Activated naive CD4-positive, alpha-beta T cell treated with anti-CD3 and anti-CD28 coated beads, Interleukin-2, amount 50 U/mL, for 72 hours (primary cell): ENCODE data around the gene UCP2. TPM values are rescaled to one million over a fixed set of nuclear protein-coding genes. Genes with fewer than 3 reads are reported as not detected.
A peak's percentile ranks its signal among the peaks of the same experiment; 100 is the strongest.

Experiments
- ATAC-seq, 2 donors: fragments of 150-1000 bp; cut with Tn5 transposase; 2 replicates each; pipeline ENCODE4 v1.10.0; 2021; ENCODE audit warnings: mild to moderate bottlenecking in 2 of 2, moderate library complexity in 2 of 2
- DNase-seq, 2 donors: peaks; one replicate each; pipeline ENCODE4 v3.0.0; 2021 to 2022; ENCODE audit warnings: low spot score in 2 of 2
- H3K27ac Mint-ChIP-seq, 2 donors: one replicate each; pipeline ENCODE4 v1.8.0; 2022; ENCODE audit warnings: mild to moderate bottlenecking in 2 of 2, mixed read lengths in 2 of 2
- H3K36me3 Mint-ChIP-seq, 2 donors: one replicate each; pipeline ENCODE4 v1.8.0; 2022; ENCODE audit warnings: mixed read lengths in 2 of 2
- H3K9me3 Mint-ChIP-seq, 2 donors: one replicate each; pipeline ENCODE4 v1.8.0; 2022; ENCODE audit warnings: mixed read lengths in 2 of 2
- total RNA-seq, 2 donors: library from RNA; stranded (reverse); gene quantifications; one replicate each; pipeline ENCODE4 v1.2.3, GENCODE V29; 2022

Gene UCP2, protein sequence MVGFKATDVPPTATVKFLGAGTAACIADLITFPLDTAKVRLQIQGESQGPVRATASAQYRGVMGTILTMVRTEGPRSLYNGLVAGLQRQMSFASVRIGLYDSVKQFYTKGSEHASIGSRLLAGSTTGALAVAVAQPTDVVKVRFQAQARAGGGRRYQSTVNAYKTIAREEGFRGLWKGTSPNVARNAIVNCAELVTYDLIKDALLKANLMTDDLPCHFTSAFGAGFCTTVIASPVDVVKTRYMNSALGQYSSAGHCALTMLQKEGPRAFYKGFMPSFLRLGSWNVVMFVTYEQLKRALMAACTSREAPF
- 100 to 1,000 TPM; 271 to 326 TPM for total RNA-seq

DNA sequence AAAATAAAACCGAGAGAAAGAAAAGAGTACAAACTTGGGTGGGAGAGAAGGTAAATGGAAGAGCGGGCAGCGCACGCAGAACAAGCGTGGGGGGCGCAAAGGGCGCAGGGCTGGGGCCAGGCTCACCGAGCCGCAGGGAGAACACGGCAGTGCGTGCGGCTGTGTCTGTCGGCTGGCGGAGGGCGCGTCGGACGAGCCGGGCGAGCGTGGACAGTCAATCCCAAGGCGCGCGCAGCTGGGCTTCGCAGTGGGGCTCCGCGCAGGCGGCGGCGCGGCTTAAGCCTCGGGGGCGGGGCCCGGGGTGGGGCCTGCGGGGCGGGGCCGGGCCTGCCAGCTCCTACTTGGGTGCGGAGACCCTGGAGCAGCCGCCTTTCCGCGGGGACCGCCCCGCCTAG is at the start of gene UCP2:
Gene UCP2, minus strand, starts transcription at position 249 of the 395 bp plus-strand sequence. CDS start 4,465 bp downstream, outside the sequence.
- peak within 1 kb of the TSS; percentile 100 for H3K27ac Mint-ChIP-seq
- ATAC-seq (peak; percentile 69 to 74), DNase-seq (peak; percentile 89 to 90)
- peaks cover 56 to 61% of the 10 kb centered on the region in 2 donors for H3K36me3 Mint-ChIP-seq
- no peaks in the 10 kb centered on the region for H3K9me3 Mint-ChIP-seq

DNA sequence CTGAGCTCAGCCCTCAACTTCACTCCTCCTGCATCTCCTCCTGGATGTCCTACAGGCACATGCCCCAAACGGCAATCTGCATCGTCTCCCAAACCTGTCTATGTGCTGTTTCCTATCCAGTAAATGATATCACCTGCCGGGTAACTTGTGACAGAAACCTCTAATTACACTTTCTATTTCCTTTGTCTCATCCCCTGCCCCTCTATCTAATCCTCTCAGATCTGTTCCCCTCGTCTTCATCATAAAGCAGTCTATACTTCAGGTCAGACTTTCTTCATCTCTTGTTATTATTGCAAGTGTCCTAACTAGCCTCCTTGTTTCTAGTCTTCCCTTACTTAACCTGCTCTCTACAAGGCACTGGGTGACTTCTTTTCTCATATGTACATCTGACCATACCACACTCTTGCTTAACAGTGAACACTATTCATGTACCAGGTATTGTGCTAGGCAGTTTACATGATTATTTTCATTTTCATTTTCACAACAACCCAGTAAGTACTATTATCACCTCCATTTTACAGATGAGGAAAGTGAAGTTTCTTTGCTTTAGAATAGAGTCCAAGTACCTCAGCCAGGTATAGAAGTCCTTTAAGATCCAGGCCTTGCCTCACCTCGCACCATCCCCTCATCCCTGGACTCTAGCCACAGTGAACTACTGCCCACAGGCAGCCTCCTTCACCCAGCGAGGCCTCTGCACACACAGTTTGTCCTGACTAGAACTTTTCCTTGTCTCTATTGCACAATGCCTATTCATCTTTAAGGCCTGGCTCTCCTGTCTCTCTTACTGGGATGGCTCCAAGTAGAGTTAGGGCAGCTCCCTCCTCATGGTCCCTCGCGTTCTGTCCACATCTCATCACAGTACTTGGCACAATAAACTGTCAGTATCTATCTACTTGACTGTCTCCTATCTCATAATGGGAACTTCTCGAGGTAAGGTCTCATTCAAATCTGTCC is 48.4 kb upstream of the UCP2 start:
- Mint-ChIP-seq H3K27ac (peak overlapping the region; percentile 35 to 51), H3K36me3 (peaks cover 2 to 9% of the 10 kb centered on the region in 2 donors), H3K9me3 (no peaks in the 10 kb centered on the region)
- ATAC-seq (peak in 1 of 2 donors; percentile 60), DNase-seq (no peak)

DNA sequence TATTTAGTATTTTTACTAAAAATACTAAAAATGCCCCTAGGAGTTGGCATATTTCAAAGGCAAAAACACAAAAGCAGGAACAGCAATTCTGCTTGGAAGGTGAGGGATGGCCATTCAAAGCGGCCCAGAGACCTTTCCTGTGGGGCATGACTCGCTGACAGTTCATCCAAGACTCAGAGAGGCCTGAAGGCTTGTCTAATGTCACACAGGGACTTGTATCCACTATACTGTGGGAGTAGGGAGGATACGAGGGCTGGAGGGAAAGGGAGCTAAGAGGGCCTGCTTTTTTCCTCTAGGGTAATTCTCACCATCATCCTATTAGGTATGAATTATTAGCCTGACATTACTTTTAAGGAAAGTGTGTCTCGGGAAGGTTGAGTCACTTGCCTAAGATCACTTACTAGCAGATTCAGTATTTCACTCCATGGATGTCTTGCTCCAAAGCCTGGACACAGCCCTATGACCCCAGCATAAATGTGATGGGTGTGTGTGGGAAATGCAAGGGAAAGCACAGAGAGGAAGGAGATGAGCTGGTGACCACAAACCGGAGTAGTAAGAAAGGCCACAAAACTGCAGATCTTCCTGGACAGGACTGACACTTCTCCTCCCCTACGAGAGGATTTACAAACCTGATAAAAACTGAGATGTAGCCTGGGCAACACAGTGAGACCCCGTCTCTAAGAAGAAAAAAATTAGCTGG is 43.0 kb upstream of the UCP2 start:
- DNase-seq (no peak), ATAC-seq (peak; percentile 29 to 74)
- peaks cover 12 to 16% of the 10 kb centered on the region in 2 donors for H3K36me3 Mint-ChIP-seq
- peak overlapping the region; percentile 6 to 86 for H3K27ac Mint-ChIP-seq
- H3K9me3 Mint-ChIP-seq = no peaks in the 10 kb centered on the region

DNA sequence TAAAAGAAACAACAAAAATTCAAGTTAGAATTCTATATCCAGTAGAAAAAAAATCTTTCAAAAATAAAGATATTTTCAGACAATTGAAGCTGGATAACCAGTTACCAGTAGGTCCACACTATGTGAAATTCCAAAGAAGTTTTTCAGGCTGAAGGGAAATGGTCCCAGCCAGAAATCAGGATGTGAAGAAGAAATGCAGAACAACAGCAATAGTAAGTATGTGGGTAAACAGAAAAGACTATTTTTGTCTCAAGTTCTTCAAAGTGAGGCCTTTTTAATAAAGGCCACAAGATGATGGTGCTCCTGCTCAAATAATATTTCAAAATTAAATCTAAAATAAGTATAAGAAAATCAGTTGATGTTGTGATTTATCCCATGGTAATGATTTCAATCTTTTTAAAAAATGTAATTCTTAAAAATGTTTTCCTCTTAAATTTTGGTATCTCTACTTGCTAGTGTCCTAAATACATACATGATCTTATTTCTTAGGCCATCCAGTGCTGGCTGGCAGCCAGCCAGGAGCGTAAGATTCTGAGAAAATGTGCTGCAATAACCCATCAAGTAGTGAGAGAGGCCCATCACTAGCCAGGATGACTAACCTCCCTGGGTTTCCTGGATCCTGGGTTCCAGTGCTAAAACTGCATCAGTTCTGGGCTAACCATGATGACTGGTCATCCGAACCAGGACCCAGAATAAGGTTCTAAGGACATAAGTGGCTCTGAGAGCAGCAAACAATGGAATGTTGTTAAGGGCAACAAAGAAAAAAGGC is 41.8 kb upstream of the UCP2 start:
- Mint-ChIP-seq H3K36me3 (peaks cover 12 to 14% of the 10 kb centered on the region in 2 donors), H3K9me3 (no peaks in the 10 kb centered on the region), H3K27ac (peak overlapping the region; percentile 58 to 86)
- peak; percentile 7 to 12 for ATAC-seq
- no peak for DNase-seq

DNA sequence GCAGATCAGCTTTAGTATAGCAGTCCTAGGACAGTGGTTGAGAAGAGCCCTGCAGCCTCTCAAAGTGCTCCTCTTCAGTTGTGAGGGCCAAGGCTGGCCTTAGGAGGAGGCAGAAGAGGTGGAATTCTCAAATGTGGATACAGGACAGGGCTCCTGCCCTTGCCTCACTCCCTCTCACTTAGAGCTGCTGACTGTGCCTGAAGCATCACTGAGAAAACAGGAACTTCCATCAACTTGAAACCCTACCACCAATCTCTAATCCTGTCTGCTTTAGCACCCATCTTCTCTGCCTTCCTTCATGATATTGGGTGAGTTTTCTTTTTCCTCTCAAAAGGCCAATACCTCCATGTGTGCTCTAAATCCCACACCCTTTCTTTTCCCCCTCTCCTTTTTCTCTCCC is 40.6 kb upstream of the UCP2 start:
- ATAC-seq (no peak), DNase-seq (no peak)
- Mint-ChIP-seq H3K27ac (peak overlapping the region; percentile 4 to 81), H3K9me3 (no peaks in the 10 kb centered on the region), H3K36me3 (peaks cover 12 to 14% of the 10 kb centered on the region in 2 donors)

DNA sequence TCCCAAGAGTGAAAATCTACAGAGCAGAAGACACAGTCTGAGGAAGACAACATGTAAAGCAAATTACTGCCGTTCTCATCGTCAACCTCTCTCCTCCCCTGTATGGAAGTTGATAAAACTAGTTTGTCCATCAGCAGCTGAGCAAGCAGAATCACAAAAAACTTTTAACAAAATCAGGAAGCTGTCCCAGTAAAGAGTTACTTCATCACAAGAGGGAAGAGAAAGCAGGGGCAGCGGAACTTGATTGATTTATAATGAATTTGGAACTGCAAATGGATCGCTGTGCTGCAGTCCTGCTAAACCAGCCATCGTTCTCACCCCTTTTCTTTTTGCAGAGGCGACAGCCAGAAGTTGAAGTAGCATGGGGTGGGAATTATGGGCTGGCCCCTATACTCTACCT is 39.9 kb upstream of the UCP2 start:
- Mint-ChIP-seq H3K9me3 (no peaks in the 10 kb centered on the region), H3K27ac (no peak overlapping the region), H3K36me3 (peaks cover 14 to 16% of the 10 kb centered on the region in 2 donors)
- ATAC-seq = no peak
- DNase-seq = no peak

DNA sequence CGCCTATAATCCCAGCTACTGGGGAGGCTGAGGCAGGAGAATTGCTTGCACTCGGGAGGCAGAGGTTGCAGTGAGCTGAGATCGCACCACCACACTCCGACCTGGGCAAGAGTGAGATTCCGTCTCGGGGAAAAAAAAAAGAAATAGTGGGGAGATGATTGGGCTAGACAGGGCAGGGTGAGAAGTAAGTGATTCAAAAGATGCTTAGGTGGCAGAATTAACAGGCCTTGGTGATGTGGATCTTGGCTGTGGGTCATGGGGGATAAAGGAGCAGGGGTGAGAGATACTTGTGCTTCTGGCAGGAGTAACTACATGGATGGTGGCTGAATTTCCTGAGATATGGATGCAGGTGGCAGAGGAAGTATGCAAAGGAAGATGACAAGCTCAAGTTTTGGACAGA is 39.4 kb upstream of the UCP2 start:
- DNase-seq = no peak
- Mint-ChIP-seq H3K27ac (no peak overlapping the region), H3K9me3 (no peaks in the 10 kb centered on the region), H3K36me3 (peaks cover 17 to 22% of the 10 kb centered on the region in 2 donors)
- ATAC-seq = no peak

DNA sequence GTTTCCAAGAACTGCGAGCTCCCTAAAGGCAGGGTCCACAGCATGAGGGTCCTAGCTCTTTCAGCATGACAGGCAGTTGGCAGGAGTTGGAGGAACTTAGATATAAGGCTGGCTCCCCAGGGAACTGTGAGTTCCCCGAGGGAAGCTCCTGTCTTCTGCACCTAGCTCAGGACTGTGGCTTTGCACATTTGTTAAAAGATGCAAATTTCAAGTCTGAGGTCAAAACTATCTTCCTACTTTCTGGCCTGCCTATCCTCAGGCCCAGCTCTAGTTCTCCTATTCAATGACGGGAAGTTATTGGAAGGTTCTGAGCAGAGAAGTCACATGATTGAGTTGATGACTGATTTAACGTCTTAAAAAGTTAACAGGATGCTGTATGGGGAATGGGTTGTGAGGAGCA is 37.9 kb upstream of the UCP2 start:
- peaks cover 24 to 30% of the 10 kb centered on the region in 2 donors for H3K36me3 Mint-ChIP-seq
- peak in 1 of 2 donors; percentile 1 for ATAC-seq
- H3K9me3 Mint-ChIP-seq = peaks cover 0 to 5% of the 10 kb centered on the region in 2 donors

DNA sequence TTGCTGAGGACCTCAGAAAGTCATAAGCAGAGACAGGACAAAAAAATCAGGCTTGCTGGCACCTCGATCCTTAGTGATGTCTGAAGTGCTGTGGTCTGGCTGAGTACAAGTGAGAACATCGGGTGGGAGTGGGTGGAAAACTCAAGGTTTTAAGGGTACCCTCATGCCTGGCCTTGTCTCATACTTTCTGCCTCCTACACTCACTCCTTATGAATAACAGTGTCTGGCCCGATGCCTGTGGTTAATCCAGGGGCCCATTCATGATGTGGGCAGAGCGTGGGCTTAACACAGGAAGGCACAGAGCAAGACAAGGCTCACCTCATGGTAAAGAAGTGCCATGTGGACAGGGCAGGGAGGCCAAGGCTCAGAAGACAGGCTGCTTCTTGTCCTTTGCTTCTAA is 37.2 kb upstream of the UCP2 start:
- peaks cover 24 to 31% of the 10 kb centered on the region in 2 donors for H3K36me3 Mint-ChIP-seq
- ATAC-seq (peak; percentile 89 to 94), DNase-seq (peak; percentile 74 to 78)
- H3K27ac Mint-ChIP-seq = no peak overlapping the region
- H3K9me3 Mint-ChIP-seq = peaks cover 0 to 5% of the 10 kb centered on the region in 2 donors

More for the DNA sequence above, 37.9 kb upstream of the UCP2 start:
- DNase-seq = no peak
- H3K27ac Mint-ChIP-seq = no peak overlapping the region

DNA sequence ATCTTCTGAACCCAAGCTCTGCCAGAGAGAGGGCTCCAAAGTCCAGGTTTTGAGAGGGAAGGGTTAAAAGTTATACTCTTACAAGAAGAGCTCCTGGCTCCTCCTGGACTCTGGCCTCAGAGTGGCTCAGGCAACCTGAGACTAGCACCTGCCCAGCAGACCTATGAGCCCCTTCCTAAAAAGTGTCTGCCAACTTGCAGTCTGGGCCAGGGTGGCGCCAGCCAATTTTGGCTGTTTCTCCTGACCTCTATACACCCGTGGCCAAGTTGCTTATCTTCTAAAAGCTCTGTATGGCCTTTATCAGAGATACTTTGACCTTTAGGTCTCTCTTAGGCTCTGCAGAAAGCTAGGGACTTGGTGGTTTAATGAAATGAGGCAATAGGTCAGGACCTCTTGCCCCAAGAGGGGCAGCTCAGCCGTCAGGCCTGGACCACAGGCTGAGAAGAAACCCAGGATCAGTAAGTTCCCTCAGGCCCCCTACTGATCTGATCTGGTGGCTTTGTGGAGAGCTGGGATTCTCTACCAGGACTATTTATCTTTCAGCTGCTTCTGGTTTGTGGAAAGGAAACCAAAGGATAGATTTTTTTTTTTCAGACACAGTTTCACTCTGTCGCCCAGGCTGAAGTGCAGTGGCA is 36.6 kb upstream of the UCP2 start:
- H3K27ac Mint-ChIP-seq = no peak overlapping the region
- ATAC-seq = peak in 1 of 2 donors; percentile 45
- peaks cover 0 to 5% of the 10 kb centered on the region in 2 donors for H3K9me3 Mint-ChIP-seq
- no peak for DNase-seq
- peaks cover 24 to 34% of the 10 kb centered on the region in 2 donors for H3K36me3 Mint-ChIP-seq

DNA sequence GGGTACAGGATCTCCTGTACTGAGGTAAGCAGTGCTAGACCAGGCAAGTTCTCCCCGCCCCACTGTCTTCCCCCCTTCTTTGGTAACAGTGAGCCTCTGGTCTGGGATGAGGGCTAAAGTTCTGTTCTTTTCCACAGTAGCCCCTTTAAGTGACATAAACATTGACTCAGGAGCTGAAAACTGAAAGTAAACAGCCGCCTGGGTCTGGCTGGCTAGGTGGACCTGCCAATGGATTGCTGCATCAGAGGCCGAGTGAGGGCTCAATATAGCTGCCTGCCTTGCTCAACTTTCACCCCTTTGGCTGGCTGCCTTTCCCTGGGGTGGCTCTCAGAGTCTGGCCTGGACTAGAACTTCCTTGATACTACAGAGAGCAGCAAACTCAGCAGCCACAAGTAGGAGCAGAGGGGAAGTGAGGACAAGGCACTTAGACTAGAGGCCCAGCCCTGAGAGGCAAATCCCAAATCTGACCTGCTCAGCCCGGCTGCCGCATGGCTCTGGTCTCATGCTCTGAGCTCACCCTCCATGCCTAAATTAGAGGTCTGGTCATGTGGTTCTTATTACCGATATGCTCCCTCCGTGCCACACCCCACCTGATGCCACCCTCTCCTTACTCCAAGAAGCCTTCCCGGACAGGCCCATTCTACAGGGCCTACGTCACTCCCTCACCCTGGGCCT is 35.8 kb upstream of the UCP2 start:
- Mint-ChIP-seq H3K9me3 (peaks cover 0 to 5% of the 10 kb centered on the region in 2 donors), H3K27ac (no peak overlapping the region), H3K36me3 (peaks cover 20 to 35% of the 10 kb centered on the region in 2 donors)
- ATAC-seq (no peak), DNase-seq (no peak)

DNA sequence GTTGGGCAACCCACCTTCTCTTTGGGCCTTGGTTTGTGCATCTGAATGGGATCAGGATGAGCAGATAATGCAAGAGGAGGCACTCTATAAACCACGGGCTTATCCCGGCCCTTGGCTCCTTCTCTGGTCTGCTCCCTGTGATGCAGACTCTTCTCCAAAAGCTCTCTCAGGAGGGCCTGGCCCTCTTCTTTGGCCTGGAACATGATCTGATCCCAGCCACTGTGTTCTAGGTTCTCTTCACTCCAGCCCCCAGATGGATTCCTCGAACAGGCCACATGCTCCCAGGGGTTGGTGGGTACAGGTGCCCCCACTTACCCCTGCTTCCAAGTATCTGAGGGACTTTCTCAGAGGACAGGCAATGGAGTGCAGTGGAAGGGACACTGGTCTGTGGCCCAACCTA is 35.0 kb upstream of the UCP2 start:
- Mint-ChIP-seq H3K36me3 (peaks cover 15 to 35% of the 10 kb centered on the region in 2 donors), H3K27ac (peak overlapping the region in 1 of 2 donors; percentile 13), H3K9me3 (peaks cover 0 to 5% of the 10 kb centered on the region in 2 donors)
- DNase-seq (no peak), ATAC-seq (no peak)

DNA sequence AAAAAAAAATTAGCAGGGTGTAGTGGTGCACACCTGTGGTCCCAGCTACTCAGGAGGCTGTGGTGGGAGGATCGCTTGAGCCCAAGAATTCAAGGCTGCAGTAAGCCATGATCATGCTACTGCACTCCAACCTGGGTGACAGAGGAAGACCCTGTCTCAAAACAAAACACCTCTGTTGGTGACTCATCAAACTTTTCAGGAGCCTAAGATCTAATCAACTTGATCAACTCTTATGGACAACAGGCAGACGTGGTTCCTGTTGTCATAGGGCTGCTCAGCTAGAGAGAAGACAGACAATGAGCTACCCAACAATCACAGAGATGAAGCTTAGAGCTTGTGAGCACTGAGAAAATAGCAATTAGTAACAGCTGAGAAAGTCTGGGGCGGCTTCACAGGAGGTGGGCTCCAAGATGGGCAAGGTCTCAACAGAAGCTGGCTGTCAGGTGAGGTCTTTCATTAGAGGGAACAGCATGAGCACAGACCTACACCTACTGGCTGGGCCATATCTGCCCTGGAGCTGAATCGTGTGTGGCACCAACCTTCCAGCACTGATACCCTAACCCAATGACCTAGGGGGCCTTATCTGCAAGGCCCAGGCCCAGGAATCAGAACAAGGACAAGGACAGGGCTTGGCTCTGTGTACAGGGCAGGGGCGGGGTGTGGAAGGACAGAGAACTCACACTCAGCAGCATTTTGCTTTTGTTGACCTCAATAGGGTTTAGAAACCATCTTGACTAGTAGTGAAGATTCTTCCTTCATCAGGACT is 33.5 kb upstream of the UCP2 start:
- DNase-seq = no peak
- H3K9me3 Mint-ChIP-seq = peaks cover 4 to 5% of the 10 kb centered on the region in 2 donors
- no peak for ATAC-seq
- H3K36me3 Mint-ChIP-seq = peaks cover 15 to 35% of the 10 kb centered on the region in 2 donors
- peak overlapping the region; percentile 7 to 87 for H3K27ac Mint-ChIP-seq

DNA sequence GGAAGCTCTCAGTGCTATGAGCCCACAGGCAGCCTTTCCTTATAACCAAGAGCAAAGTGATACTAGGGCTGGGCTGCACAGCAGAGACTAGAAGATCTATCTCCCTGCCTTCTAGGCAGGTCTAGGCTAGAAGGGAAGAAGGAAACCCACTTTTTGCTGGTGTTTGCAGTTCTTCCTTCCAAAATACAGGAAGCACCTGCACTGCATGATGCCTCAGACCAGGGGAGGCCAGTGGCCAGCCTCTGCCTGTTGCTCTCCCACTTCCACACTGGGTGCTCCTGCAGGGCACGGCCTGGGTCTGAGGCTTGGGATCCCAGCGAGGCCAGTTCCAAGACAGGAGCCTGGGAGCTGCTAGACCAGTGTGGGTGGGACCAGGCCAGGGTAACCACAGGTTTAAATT is 32.2 kb upstream of the UCP2 start:
- H3K36me3 Mint-ChIP-seq = peaks cover 15 to 44% of the 10 kb centered on the region in 2 donors
- peaks cover 4 to 5% of the 10 kb centered on the region in 2 donors for H3K9me3 Mint-ChIP-seq
- DNase-seq = no peak
- peak overlapping the region in 1 of 2 donors; percentile 22 for H3K27ac Mint-ChIP-seq
- no peak for ATAC-seq
